SJCRH30 (cell line): ENCODE measurements around the gene GAB2. TPM values are rescaled to one million over a fixed set of nuclear protein-coding genes. Genes with fewer than 3 reads are reported as not detected.
"Not testable (repeated sequence)": the region's sequence is repeated elsewhere in the genome, so short reads cannot be mapped to it uniquely, and the experiment has no call there.

ENCODE experiments used
- DNase-seq, 2 experiments: peaks; one replicate each; pipeline ENCODE4 v3.0.0-alpha.2; 2015 to 2020
- H3K27ac ChIP-seq: fragments of 250-450 bp; sonication (Bioruptor Pico); 2 replicates; pipeline ENCODE4 v1.5.1; 2020; ENCODE audit warnings: mild to moderate bottlenecking, moderate library complexity
- H3K27me3 ChIP-seq: fragments of 250-450 bp; sonication (Bioruptor Pico); 2 replicates; pipeline ENCODE4 v1.5.1; 2020; ENCODE audit warnings: mild to moderate bottlenecking, moderate library complexity
- H3K36me3 ChIP-seq: fragments of 250-450 bp; sonication (Bioruptor Pico); 2 replicates; pipeline ENCODE4 v1.5.1; 2020; ENCODE audit warnings: mild to moderate bottlenecking, moderate library complexity
- H3K4me1 ChIP-seq: fragments of 250-450 bp; sonication (Bioruptor Pico); 2 replicates; pipeline ENCODE4 v1.5.1; 2020; ENCODE audit warnings: mild to moderate bottlenecking, moderate library complexity
- H3K4me3 ChIP-seq: fragments of 250-450 bp; sonication (Bioruptor Pico); 2 replicates; pipeline ENCODE4 v1.5.1; 2020; ENCODE audit warnings: mild to moderate bottlenecking, moderate library complexity
- H3K9me3 ChIP-seq: fragments of 250-450 bp; sonication (Bioruptor Pico); replicated peaks from 2 replicates; pipeline ENCODE4 v1.5.1; 2020; ENCODE audit warnings: mild to moderate bottlenecking, moderate library complexity
- total RNA-seq: library from RNA; depleted of rRNA; stranded (reverse); fragments of >200 nt; shearing (Covaris generic); gene quantifications from 2 replicates; pipeline ENCODE4 v1.2.3, GENCODE V29; 2014; rRNA removed

GAB2 gene
- total RNA-seq, 1 experiment from 2014 or later, result 5.6 TPM

- Histone ChIP-seq H3K27ac (no peak overlapping the region), H3K36me3 (no peaks in the 10 kb centered on the region), H3K9me3 (no peaks in the 10 kb centered on the region), H3K4me3 (no peak overlapping the region), H3K4me1 (no peaks in the 10 kb centered on the region), H3K27me3 (no peaks in the 10 kb centered on the region)
- DNase-seq, result no peak
Observed at GRCh38 chr11:78176605-78177141, 240.9 kb downstream of the GAB2 start.

- not testable (repeated sequence) for DNase-seq, H3K27me3 ChIP-seq, H3K27ac ChIP-seq, H3K36me3 ChIP-seq, H3K4me3 ChIP-seq, H3K4me1 ChIP-seq, H3K9me3 ChIP-seq
Observed at GRCh38 chr11:78175862-78176261, 241.8 kb downstream of the GAB2 start.

GRCh38 chr11:78171951-78172350 is 245.7 kb downstream of the GAB2 start:
- H3K36me3 ChIP-seq, result no peaks in the 10 kb centered on the region
- H3K4me3 ChIP-seq, result no peak overlapping the region
- no peaks in the 10 kb centered on the region for H3K9me3 ChIP-seq
- no peak overlapping the region for H3K27ac ChIP-seq
- no peaks in the 10 kb centered on the region for H3K27me3 ChIP-seq
- no peak for DNase-seq
- no peaks in the 10 kb centered on the region for H3K4me1 ChIP-seq

GRCh38 chr11:78170874-78171549 is 246.6 kb downstream of the GAB2 start:
- H3K27ac ChIP-seq, result no peak overlapping the region

GRCh38 chr11:78170413-78170812 is 247.2 kb downstream of the GAB2 start:
- Histone ChIP-seq H3K27me3 (no peaks in the 10 kb centered on the region), H3K36me3 (no peaks in the 10 kb centered on the region), H3K4me1 (no peaks in the 10 kb centered on the region), H3K9me3 (no peaks in the 10 kb centered on the region), H3K27ac (no peak overlapping the region), H3K4me3 (no peak overlapping the region)
- DNase-seq, result no peak

More at GRCh38 chr11:78170874-78171549, 246.6 kb downstream of the GAB2 start:
- Histone ChIP-seq H3K36me3 (no peaks in the 10 kb centered on the region), H3K27me3 (no peaks in the 10 kb centered on the region), H3K4me1 (no peaks in the 10 kb centered on the region), H3K9me3 (no peaks in the 10 kb centered on the region), H3K4me3 (no peak overlapping the region)
- no peak for DNase-seq

- Histone ChIP-seq H3K4me1 (no peaks in the 10 kb centered on the region), H3K27ac (no peak overlapping the region), H3K27me3 (no peaks in the 10 kb centered on the region), H3K36me3 (no peaks in the 10 kb centered on the region), H3K4me3 (no peak overlapping the region), H3K9me3 (no peaks in the 10 kb centered on the region)
- DNase-seq, result no peak
Observed at GRCh38 chr11:78168539-78169477, 248.8 kb downstream of the GAB2 start.

GRCh38 chr11:78166855-78167469 is 250.7 kb downstream of the GAB2 start:
- DNase-seq, result no peak
- no peak overlapping the region for H3K4me3 ChIP-seq
- no peaks in the 10 kb centered on the region for H3K36me3 ChIP-seq
- no peaks in the 10 kb centered on the region for H3K27me3 ChIP-seq
- H3K27ac ChIP-seq, result no peak overlapping the region
- H3K4me1 ChIP-seq, result no peaks in the 10 kb centered on the region; the same call in 1 of the 2 replicates
- no peaks in the 10 kb centered on the region for H3K9me3 ChIP-seq

Other genes starting within 250 kb of the GAB2 start
- gene KCTD21, start 229.2 kb downstream of the GAB2 start, total RNA-seq, result 2.2 TPM in 2 replicates
- 3.0 and 5.1 TPM in 2 replicates for gene USP35, start 228.9 kb downstream of the GAB2 start, total RNA-seq
- gene NARS2, start 157.0 kb upstream of the GAB2 start, total RNA-seq, result 28.4 and 30.2 TPM in 2 replicates